Glomerular visceral epithelial cell (primary cell): ENCODE results near the gene PCDHGB4.
"Not testable (repeated sequence)": the region's sequence is repeated elsewhere in the genome, so short reads cannot be mapped to it uniquely, and the experiment has no call there.

ENCODE experiments used
- DNase-seq: peaks from one replicate; pipeline ENCODE4 v3.0.0-alpha.2; 2016; ENCODE audit errors: extremely low spot score

PCDHGB4 gene

DNA sequence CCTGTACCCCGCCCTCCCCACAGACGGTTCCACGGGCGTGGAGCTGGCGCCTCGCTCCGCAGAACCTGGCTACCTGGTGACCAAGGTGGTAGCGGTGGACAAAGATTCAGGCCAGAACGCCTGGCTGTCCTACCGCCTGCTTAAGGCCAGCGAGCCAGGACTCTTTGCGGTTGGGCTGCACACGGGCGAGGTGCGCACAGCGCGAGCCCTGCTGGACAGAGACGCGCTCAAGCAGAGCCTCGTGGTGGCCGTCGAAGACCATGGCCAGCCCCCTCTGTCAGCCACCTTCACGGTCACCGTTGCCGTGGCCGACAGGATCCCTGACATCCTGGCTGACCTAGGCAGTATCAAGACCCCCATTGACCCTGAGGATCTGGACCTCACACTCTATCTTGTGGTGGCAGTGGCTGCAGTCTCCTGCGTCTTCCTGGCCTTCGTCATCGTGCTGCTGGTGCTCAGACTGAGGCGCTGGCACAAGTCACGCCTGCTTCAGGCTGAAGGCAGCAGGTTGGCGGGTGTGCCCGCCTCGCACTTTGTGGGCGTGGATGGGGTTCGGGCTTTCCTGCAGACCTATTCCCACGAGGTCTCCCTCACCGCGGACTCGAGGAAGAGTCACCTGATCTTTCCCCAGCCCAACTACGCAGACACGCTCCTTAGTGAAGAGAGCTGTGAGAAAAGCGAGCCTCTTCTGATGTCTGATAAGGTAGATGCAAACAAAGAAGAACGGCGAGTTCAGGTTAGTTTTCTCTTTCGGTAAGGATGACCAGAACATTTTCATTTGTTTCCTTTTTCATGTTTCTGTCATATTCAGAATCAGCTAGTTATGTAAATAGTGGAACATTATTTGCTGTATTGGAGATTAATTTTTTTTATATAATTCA is 21.2 kb upstream of the PCDHGB4 start:
- DNase-seq: no peak

- DNase-seq: no peak
These were observed 17.3 kb upstream of the PCDHGB4 start, which contains the start of gene PCDHGB3 for GRCh38 chr5:141369994-141370848. PCDHGB3 (plus strand) TSS chr5:141370242; CDS start chr5:141370395, 153 bp downstream.

DNA sequence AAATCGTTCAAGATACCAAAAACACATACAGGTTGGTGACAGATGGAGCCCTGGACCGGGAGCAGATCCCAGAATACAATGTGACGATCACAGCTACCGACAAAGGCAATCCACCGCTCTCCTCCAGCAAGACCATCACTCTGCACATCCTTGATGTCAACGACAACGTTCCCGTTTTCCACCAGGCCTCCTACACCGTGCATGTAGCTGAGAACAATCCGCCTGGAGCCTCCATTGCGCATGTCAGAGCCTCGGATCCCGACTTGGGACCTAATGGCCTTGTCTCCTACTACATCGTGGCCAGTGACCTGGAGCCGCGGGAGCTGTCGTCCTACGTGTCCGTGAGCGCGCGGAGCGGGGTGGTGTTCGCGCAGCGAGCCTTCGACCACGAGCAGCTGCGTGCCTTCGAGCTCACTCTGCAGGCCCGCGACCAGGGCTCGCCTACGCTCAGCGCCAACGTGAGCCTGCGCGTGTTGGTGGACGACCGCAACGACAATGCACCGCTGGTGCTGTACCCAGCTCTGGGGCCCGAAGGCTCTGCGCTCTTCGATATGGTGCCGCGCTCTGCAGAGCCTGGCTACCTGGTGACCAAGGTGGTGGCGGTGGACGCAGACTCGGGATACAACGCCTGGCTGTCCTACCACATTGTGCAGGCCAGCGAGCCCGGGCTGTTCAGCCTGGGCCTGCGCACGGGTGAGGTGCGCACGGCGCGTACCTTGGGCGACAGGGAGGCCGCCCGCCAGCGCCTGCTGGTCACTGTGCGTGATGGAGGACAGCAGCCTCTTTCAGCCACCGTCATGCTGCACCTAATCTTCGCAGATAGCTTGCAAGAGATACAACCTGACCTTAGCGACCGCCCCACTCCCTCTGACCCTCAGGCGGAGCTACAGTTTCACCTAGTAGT is 15.7 kb upstream of the PCDHGB4 start:
- no peak for DNase-seq

DNA sequence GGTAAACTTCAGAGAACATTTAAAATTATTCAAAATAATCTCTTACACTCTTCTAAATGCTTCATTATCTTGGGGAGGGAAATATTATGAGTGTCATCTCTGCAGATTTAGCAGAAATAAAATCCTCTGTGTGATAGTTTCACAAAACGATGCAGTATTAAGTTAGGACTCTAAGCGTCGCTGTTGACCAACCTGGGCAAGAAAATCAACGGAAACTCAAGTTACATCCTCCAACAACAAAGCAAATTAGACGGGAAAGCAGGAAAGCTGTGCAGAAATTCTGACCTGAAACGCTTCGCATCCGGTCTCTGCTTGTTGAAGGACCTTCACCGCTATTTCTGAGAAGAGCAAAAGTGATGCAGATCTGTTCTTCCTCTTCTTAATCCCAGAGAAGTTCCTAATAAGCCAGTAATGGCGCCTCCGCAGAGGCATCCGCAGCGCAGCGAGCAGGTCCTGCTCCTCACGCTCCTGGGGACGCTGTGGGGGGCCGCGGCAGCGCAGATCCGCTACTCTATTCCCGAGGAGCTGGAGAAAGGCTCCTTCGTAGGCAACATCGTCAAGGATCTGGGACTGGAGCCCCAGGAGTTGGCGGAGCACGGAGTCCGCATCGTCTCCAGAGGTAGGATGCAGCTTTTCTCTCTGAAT is 13.7 kb upstream of the PCDHGB4 start, which contains the start of gene PCDHGA6:
PCDHGA6 (plus strand) TSS at position 219 of the 645 bp plus-strand sequence; CDS start at position 412, 193 bp downstream.
- DNase-seq: no peak

- DNase-seq: no peak
These were observed 12.9 kb upstream of the PCDHGB4 start for GRCh38 chr5:141374627-141375026.

GRCh38 chr5:141375444-141376155 is 11.9 kb upstream of the PCDHGB4 start:
- not testable (repeated sequence) for DNase-seq

GRCh38 chr5:141382469-141383294 is 4.8 kb upstream of the PCDHGB4 start, which contains the start of gene PCDHGA7:
PCDHGA7 (plus strand) TSS chr5:141382742; CDS start chr5:141382900, 158 bp downstream.
- no peak for DNase-seq

DNA sequence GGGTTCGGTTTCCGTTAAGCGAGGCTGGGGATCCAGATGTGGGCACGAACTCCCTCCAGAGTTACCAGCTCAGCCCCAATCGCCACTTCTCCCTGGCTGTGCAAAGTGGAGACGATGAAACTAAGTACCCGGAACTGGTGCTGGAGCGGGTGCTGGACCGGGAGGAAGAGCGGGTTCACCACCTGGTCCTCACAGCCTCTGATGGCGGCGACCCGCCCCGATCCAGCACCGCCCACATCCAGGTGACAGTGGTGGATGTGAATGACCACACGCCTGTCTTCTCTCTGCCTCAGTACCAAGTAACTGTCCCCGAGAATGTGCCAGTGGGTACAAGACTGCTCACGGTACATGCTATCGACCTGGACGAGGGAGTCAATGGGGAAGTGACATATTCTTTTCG is 4.2 kb upstream of the PCDHGB4 start:
- DNase-seq: no peak

GRCh38 chr5:141384471-141385267 is 2.8 kb upstream of the PCDHGB4 start:
- DNase-seq: no peak

GRCh38 chr5:141388661-141389060 is 1.2 kb downstream of the PCDHGB4 start:
- DNase-seq: no peak

GRCh38 chr5:141389153-141390042 is 1.9 kb downstream of the PCDHGB4 start:
- no peak for DNase-seq

- DNase-seq: no peak
These were observed 5.1 kb downstream of the PCDHGB4 start, which contains the start of gene PCDHGA8 for GRCh38 chr5:141392429-141393198. PCDHGA8 (plus strand) TSS chr5:141392633; CDS start chr5:141392814, 181 bp downstream.

DNA sequence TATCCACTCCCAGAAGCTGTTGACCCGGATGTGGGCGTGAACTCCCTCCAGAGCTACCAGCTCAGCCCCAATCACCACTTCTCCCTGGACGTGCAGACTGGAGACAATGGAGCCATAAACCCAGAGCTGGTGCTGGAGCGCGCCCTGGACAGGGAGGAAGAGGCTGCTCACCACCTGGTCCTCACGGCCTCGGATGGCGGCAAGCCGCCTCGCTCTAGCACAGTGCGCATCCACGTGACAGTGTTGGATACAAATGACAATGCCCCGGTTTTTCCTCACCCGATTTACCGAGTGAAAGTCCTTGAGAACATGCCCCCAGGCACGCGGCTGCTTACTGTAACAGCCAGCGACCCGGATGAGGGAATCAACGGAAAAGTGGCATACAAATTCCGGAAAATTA is 5.8 kb downstream of the PCDHGB4 start:
- no peak for DNase-seq

DNA sequence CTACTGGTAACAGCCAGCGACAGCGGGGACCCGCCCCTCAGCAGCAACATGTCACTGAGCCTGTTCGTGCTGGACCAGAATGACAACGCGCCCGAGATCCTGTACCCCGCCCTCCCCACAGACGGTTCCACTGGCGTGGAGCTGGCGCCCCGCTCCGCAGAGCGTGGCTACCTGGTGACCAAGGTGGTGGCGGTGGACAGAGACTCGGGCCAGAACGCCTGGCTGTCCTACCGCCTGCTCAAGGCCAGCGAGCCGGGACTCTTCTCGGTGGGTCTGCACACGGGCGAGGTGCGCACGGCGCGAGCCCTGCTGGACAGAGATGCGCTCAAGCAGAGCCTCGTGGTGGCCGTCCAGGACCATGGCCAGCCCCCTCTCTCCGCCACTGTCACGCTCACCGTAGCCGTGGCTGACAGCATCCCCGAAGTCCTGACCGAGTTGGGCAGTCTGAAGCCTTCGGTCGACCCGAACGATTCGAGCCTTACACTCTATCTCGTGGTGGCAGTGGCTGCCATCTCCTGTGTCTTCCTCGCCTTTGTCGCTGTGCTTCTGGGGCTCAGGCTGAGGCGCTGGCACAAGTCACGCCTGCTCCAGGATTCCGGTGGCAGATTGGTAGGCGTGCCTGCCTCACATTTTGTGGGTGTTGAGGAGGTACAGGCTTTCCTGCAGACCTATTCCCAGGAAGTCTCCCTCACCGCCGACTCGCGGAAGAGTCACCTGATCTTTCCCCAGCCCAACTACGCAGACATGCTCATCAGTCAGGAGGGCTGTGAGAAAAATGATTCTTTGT is 7.1 kb downstream of the PCDHGB4 start:
- not testable (repeated sequence) for DNase-seq

- peak; percentile 61 for DNase-seq
These were observed 10.5 kb downstream of the PCDHGB4 start, which contains the start of gene PCDHGB5 for GRCh38 chr5:141397756-141398551. PCDHGB5 (plus strand) TSS chr5:141397947; CDS start chr5:141398128, 181 bp downstream.
